ENCODE measurements around the gene CSK. TPM values are rescaled to one million over a fixed set of nuclear protein-coding genes. Genes with fewer than 3 reads are reported as not detected.

CSK gene
- total RNA-seq, 1 donor from 2014 or later: 34.0 TPM

- H3K4me1 ChIP-seq: no peaks in the 10 kb centered on the region
- DNase-seq: no peak
- no peak overlapping the region for H3K4me3 ChIP-seq
Measured at GRCh38 chr15:74752531-74752930, 29.3 kb upstream of the CSK start.

GRCh38 chr15:74754593-74755215, 27.2 kb upstream of the CSK start:
- no peaks in the 10 kb centered on the region for H3K36me3 ChIP-seq
- H3K4me1 ChIP-seq: no peaks in the 10 kb centered on the region
- TF ChIP-seq CTCF (IDR thresholded peaks at IDR 0.05; ENCODE audit: borderline replicate concordance): no peak
- H3K27ac ChIP-seq (replicated peaks): no peak overlapping the region
- H3K4me3 ChIP-seq: no peak overlapping the region
- no peak for DNase-seq
- intact Hi-C loops (cut with micrococcal nuclease): no loop called here
- no peaks in the 10 kb centered on the region for H3K9me3 ChIP-seq (replicated peaks)
- no peaks in the 10 kb centered on the region for H3K27me3 ChIP-seq (ENCODE audit: low read depth)

More at GRCh38 chr15:74752531-74752930, 29.3 kb upstream of the CSK start:
- Histone ChIP-seq H3K9me3 (replicated peaks) (no peaks in the 10 kb centered on the region), H3K27me3 (ENCODE audit: low read depth) (no peaks in the 10 kb centered on the region), H3K36me3 (no peaks in the 10 kb centered on the region), H3K27ac (replicated peaks) (no peak overlapping the region)
- no peak for TF ChIP-seq CTCF (IDR thresholded peaks at IDR 0.05; ENCODE audit: borderline replicate concordance)
- intact Hi-C loops (cut with micrococcal nuclease): no loop called here

- TF ChIP-seq CTCF (IDR thresholded peaks at IDR 0.05; ENCODE audit: borderline replicate concordance): no peak
- intact Hi-C loops (cut with micrococcal nuclease): no loop called here
- Histone ChIP-seq H3K27ac (replicated peaks) (no peak overlapping the region), H3K9me3 (replicated peaks) (no peaks in the 10 kb centered on the region), H3K4me3 (no peak overlapping the region), H3K4me1 (peaks cover 10% of the 10 kb centered on the region), H3K27me3 (ENCODE audit: low read depth) (no peaks in the 10 kb centered on the region), H3K36me3 (no peaks in the 10 kb centered on the region)
- no peak for DNase-seq
Measured at GRCh38 chr15:74758736-74759135, 23.1 kb upstream of the CSK start.

GRCh38 chr15:74762791-74763150, 19.1 kb upstream of the CSK start:
- Histone ChIP-seq H3K36me3 (no peaks in the 10 kb centered on the region), H3K4me1 (peaks cover 10% of the 10 kb centered on the region), H3K27ac (replicated peaks) (peak overlapping the region; percentile 55), H3K27me3 (ENCODE audit: low read depth) (peaks cover 3% of the 10 kb centered on the region), H3K4me3 (no peak overlapping the region), H3K9me3 (replicated peaks) (no peaks in the 10 kb centered on the region)
- DNase-seq: no peak
- TF ChIP-seq CTCF (IDR thresholded peaks at IDR 0.05; ENCODE audit: borderline replicate concordance): no peak
- intact Hi-C loops (cut with micrococcal nuclease): no loop called here

- no peak overlapping the region for H3K4me3 ChIP-seq
- H3K27me3 ChIP-seq (ENCODE audit: low read depth): peaks cover 7% of the 10 kb centered on the region
- no peaks in the 10 kb centered on the region for H3K9me3 ChIP-seq (replicated peaks)
- intact Hi-C loops (cut with micrococcal nuclease): no loop called here
- H3K27ac ChIP-seq (replicated peaks): peak overlapping the region; percentile 55
- TF ChIP-seq CTCF (IDR thresholded peaks at IDR 0.05; ENCODE audit: borderline replicate concordance): no peak
- no peaks in the 10 kb centered on the region for H3K36me3 ChIP-seq
- no peak for DNase-seq
- H3K4me1 ChIP-seq: peaks cover 14% of the 10 kb centered on the region
Measured at GRCh38 chr15:74763416-74763815, 18.5 kb upstream of the CSK start.

Measured in left ventricle myocardium inferior (tissue), 1 donor.